ENCODE measurements around the gene VPS26B. TPM values are rescaled to one million over a fixed set of nuclear protein-coding genes. Genes with fewer than 3 reads are reported as not detected.

Gene VPS26B
- total RNA-seq, 4 donors from 2014 or later: 33.3 to 52.4 (median 39.4) TPM

GRCh38 chr11:134233729-134234179 is 9.3 kb downstream of the VPS26B start:
- no peak for TF ChIP-seq CTCF (IDR thresholded peaks at IDR 0.05; ENCODE audit: low read depth)

- no peak for TF ChIP-seq CTCF (IDR thresholded peaks at IDR 0.05; ENCODE audit: low read depth)
These were observed 10.9 kb downstream of the VPS26B start for GRCh38 chr11:134235399-134235798.

- no peak for TF ChIP-seq CTCF (IDR thresholded peaks at IDR 0.05; ENCODE audit: low read depth)
These were observed 12.5 kb downstream of the VPS26B start for GRCh38 chr11:134236834-134237556.

GRCh38 chr11:134237557-134237922 is 13.1 kb downstream of the VPS26B start:
- no peak for TF ChIP-seq CTCF (IDR thresholded peaks at IDR 0.05; ENCODE audit: low read depth)

DNA sequence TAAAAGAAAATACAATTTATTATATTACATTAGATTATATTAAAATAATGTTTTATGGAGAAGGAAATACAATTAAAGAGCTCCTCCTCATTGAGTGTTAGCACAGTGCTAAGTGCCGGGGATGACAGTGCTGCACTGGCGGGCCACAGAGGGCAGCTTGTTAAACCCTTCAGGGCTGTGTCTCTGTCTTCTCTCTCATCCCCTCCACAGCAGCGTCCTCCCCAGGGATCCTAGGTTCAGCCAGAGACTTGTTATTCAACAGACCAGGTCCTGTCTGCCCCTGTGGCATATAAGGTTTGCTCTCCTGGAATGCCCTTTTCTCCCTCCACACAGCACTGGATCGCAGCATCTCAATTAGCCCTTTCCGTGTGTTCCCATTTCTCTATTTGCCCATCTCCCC is 14.5 kb downstream of the VPS26B start:
- TF ChIP-seq CTCF (IDR thresholded peaks at IDR 0.05; ENCODE audit: low read depth): no peak

GRCh38 chr11:134240592-134240991 is 16.1 kb downstream of the VPS26B start:
- TF ChIP-seq CTCF (IDR thresholded peaks at IDR 0.05; ENCODE audit: low read depth): no peak

GRCh38 chr11:134242376-134242775 is 17.9 kb downstream of the VPS26B start:
- no peak for TF ChIP-seq CTCF (IDR thresholded peaks at IDR 0.05; ENCODE audit: low read depth)

Data from subcutaneous adipose tissue (tissue), 4 donors.